Hepatic stellate cell (primary cell): ENCODE results near the gene PAX2.

Experiments
- DNase-seq: peaks from one replicate; pipeline ENCODE4 v3.0.0; 2011; ENCODE audit warnings: low spot score

PAX2 gene

GRCh38 chr10:100739517-100740368, 5.6 kb upstream of the PAX2 start:
- DNase-seq, result no peak

- no peak for DNase-seq
These were observed 4.7 kb upstream of the PAX2 start for GRCh38 chr10:100740476-100741377.

GRCh38 chr10:100741378-100742075, 3.9 kb upstream of the PAX2 start:
- no peak for DNase-seq

- peak; percentile 14 for DNase-seq
These were observed 3.2 kb upstream of the PAX2 start for GRCh38 chr10:100742076-100742771.

GRCh38 chr10:100742936-100743335, 2.4 kb upstream of the PAX2 start:
- no peak for DNase-seq

GRCh38 chr10:100743626-100744135, 1.7 kb upstream of the PAX2 start:
- DNase-seq, result peak; percentile 64

- DNase-seq, result peak; percentile 24
These were observed 1.0 kb upstream of the PAX2 start for GRCh38 chr10:100744136-100744986.

GRCh38 chr10:100745882-100746783, 751 bp downstream of the PAX2 start:
- no peak for DNase-seq

GRCh38 chr10:100746784-100747455, 1.5 kb downstream of the PAX2 start:
- DNase-seq, result no peak

- no peak for DNase-seq
These were observed 2.3 kb downstream of the PAX2 start for GRCh38 chr10:100747456-100748230.

- DNase-seq, result peak; percentile 14
These were observed 3.1 kb downstream of the PAX2 start for GRCh38 chr10:100748231-100749058.

GRCh38 chr10:100749059-100749308, 3.6 kb downstream of the PAX2 start:
- DNase-seq, result no peak

- DNase-seq, result no peak
These were observed 4.2 kb downstream of the PAX2 start for GRCh38 chr10:100749309-100750217.

- DNase-seq, result no peak
These were observed 5.2 kb downstream of the PAX2 start for GRCh38 chr10:100750291-100751210.

GRCh38 chr10:100751211-100751933, 6.0 kb downstream of the PAX2 start:
- no peak for DNase-seq
